GM23248 (cell line): Measurements from ENCODE around the gene ZNF827.

ENCODE experiments used
- EZH2 ChIP-seq: fragments of 200-600 bp; sonication (generic); IDR thresholded peaks from 2 replicates; pipeline ENCODE4 v1.6.1; 2018; ENCODE audit warnings: antibody characterized with exemption, mild to moderate bottlenecking; ENCODE audit not compliant: insufficient read depth, poor library complexity, severe bottlenecking
- EZH2phosphoT487 ChIP-seq: fragments of 200-600 bp; sonication (generic); IDR thresholded peaks from 2 replicates; pipeline ENCODE4 v1.6.1; 2018; ENCODE audit warnings: antibody characterized with exemption, moderate library complexity, mild to moderate bottlenecking, low read depth; ENCODE audit not compliant: insufficient read depth

DNA sequence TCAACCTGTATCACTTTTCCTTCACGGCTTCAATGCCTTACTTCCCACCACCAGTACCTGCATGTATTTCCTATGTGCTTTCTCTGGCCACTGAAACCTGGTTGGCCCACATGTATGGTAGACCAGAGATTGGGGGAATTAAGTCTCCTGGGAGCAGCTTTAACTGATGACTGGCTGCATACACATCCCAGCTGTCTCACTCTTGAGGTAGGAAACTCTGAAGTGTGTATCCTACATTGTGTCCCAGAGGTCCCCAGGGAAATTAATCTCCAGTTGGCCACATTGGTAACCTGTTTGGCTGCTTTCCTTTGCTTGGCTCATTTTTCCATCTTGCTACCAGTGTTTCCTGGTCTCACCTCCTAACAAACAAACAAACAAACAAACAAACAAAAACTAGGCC lies 124.4 kb downstream of the ZNF827 start:
- TF ChIP-seq EZH2, result no peak
- no peak for TF ChIP-seq EZH2phosphoT487
